ENCODE results near the gene CNGB1. TPM values are rescaled to one million over a fixed set of nuclear protein-coding genes. Genes with fewer than 3 reads are reported as not detected.

CNGB1 gene
- total and polyA plus RNA-seq, 2 of the 13 experiments (the other 11 are each of a cell fraction or from before 2014, with no cell fraction given), result 0.02 to 0.15 TPM

DNA sequence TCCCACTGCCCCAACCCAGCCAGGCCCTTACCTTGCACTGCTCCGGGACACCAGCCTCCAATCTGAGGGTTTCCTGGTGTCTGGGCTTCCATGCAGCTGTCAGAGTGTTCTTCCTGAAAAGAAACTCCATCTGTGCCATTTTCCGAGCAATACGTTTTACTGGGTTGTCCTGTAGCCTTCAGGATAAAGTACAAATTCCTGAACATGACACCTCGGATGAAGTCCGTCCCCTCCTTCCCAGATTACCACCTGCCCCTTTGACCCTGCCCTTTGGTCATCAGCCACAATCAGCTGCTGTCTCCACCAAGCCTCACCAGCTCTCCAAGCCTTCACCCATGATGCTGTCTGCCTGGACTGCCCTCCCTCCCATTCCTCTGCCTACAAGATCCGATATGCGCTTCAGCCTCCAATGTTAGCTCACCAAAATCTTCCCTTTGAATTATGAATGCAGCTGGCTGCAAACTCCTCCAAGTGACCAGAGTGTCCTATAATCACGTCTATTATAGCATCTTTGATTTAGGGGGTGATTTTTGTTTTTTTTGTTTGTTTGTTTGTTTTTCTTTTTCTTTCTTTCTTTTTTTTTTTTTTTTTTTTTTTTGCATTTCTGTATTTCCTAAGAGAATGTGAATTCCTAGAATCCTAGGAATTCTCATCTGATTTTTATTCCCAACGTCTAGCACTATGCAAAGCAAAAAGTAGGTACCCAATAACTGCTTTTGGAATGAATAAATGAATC is 108.1 kb downstream of the CNGB1 start (continued):
- TF ChIP-seq, protein P1, sequence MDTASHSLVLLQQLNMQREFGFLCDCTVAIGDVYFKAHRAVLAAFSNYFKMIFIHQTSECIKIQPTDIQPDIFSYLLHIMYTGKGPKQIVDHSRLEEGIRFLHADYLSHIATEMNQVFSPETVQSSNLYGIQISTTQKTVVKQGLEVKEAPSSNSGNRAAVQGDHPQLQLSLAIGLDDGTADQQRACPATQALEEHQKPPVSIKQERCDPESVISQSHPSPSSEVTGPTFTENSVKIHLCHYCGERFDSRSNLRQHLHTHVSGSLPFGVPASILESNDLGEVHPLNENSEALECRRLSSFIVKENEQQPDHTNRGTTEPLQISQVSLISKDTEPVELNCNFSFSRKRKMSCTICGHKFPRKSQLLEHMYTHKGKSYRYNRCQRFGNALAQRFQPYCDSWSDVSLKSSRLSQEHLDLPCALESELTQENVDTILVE (CRISPR knock-in tag; IDR thresholded peaks at IDR 0.05), result no peak; the same call in none of the 2 replicates
- TF ChIP-seq ZNF644 (CRISPR knock-in tag; IDR thresholded peaks at IDR 0.05; ENCODE audit: low read depth) (peak; percentile 96; the same call in 1 of the 2 replicates), ZFP36L1 (CRISPR knock-in tag; IDR thresholded peaks at IDR 0.05) (0 out of 2 replicates have a peak, but pooled peaks have one; percentile 41), SNAI1 (CRISPR knock-in tag; IDR thresholded peaks at IDR 0.05; ENCODE audit: borderline replicate concordance) (0 out of 2 replicates have a peak, but pooled peaks have one; percentile 62), JUN (CRISPR knock-in tag; IDR thresholded peaks at IDR 0.05) (0 out of 2 replicates have a peak, but pooled peaks have one; percentile 69), ARNT (IDR thresholded peaks at IDR 0.05) (no peak), RAD51 (IDR thresholded peaks at IDR 0.05; ENCODE audit: borderline replicate concordance) (no peak), ZNF788 (CRISPR knock-in tag; IDR thresholded peaks at IDR 0.05; ENCODE audit: borderline replicate concordance) (peak; percentile 94; the same call in 1 of the 2 replicates), MED1 (CRISPR knock-in tag; IDR thresholded peaks at IDR 0.05) (peak; percentile 97), SCMH1 (CRISPR knock-in tag; IDR thresholded peaks at IDR 0.05; ENCODE audit: borderline replicate concordance) (no peak), ZNF883 (CRISPR knock-in tag; IDR thresholded peaks at IDR 0.05; ENCODE audit: not compliant biosample characterization) (no peak), CHCHD3 (CRISPR knock-in tag; IDR thresholded peaks at IDR 0.05) (no peak), HOXD1 (CRISPR knock-in tag; IDR thresholded peaks at IDR 0.05) (peak; percentile 42; the same call in 1 of the 2 replicates), PCBP1 (IDR thresholded peaks at IDR 0.05; ENCODE audit: borderline replicate concordance, low read depth, low read length) (no peak), HOXA3 (CRISPR knock-in tag; IDR thresholded peaks at IDR 0.05) (peak; percentile 94), ZNF724P (CRISPR knock-in tag; IDR thresholded peaks at IDR 0.05; ENCODE audit: borderline replicate concordance) (no peak), ZNF530 (CRISPR knock-in tag; IDR thresholded peaks at IDR 0.05; ENCODE audit: low read depth) (no peak), CBX5 (CRISPR knock-in tag; IDR thresholded peaks at IDR 0.05; ENCODE audit: borderline replicate concordance) (peak; percentile 90; the same call in 1 of the 2 replicates), MBNL3 (CRISPR knock-in tag; conservative IDR thresholded peaks at IDR 0.05) (no peak), ZNF20 (CRISPR knock-in tag; IDR thresholded peaks at IDR 0.05) (no peak), GATAD2A (CRISPR knock-in tag; IDR thresholded peaks at IDR 0.05) (peak; percentile 91), CHD4 (IDR thresholded peaks at IDR 0.05; ENCODE audit: borderline replicate concordance, low read length) (peak; percentile 95; the same call in 1 of the 2 replicates), ZSCAN9 (CRISPR knock-in tag; IDR thresholded peaks at IDR 0.05; ENCODE audit: borderline replicate concordance) (0 out of 2 replicates have a peak, but pooled peaks have one; percentile 54), EZH2 (conservative IDR thresholded peaks at IDR 0.05; ENCODE audit: low read depth, low read length) (no peak)
- TF ChIP-seq, protein P2, sequence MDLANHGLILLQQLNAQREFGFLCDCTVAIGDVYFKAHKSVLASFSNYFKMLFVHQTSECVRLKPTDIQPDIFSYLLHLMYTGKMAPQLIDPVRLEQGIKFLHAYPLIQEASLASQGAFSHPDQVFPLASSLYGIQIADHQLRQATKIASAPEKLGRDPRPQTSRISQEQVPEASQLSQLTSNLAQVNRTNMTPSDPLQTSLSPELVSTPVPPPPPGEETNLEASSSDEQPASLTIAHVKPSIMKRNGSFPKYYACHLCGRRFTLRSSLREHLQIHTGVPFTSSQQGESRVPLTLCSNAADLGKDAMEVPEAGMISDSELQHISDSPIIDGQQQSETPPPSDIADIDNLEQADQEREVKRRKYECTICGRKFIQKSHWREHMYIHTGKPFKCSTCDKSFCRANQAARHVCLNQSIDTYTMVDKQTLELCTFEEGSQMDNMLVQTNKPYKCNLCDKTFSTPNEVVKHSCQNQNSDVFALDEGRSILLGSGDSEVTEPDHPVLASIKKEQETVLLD (CRISPR knock-in tag; IDR thresholded peaks at IDR 0.05; ENCODE audit: low read depth), result no peak
- TF ChIP-seq, protein P3, sequence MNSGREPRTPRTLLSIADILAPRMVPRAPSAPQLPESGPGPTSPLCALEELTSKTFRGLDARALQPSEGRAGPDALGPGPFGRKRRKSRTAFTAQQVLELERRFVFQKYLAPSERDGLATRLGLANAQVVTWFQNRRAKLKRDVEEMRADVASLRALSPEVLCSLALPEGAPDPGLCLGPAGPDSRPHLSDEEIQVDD (CRISPR knock-in tag; IDR thresholded peaks at IDR 0.05; ENCODE audit: borderline replicate concordance), result no peak
- TF ChIP-seq, protein P4, sequence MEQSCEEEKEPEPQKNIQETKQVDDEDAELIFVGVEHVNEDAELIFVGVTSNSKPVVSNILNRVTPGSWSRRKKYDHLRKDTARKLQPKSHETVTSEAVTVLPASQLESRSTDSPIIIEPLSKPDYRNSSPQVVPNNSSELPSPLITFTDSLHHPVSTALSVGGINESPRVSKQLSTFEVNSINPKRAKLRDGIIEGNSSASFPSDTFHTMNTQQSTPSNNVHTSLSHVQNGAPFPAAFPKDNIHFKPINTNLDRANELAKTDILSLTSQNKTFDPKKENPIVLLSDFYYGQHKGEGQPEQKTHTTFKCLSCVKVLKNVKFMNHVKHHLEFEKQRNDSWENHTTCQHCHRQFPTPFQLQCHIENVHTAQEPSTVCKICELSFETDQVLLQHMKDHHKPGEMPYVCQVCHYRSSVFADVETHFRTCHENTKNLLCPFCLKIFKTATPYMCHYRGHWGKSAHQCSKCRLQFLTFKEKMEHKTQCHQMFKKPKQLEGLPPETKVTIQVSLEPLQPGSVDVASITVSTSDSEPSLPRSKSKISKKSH (CRISPR knock-in tag; IDR thresholded peaks at IDR 0.05; ENCODE audit: borderline replicate concordance), result no peak; the same call in 1 of the 2 replicates

All from HepG2 (cell line).